Measurements from ENCODE around the gene PDIK1L.

The PDIK1L gene

GRCh38 chr1:26122988-26123973 lies 11.7 kb downstream of the PDIK1L start:
- no peak for DNase-seq (ENCODE audit: low spot score)

GRCh38 chr1:26124418-26125331 lies 13.1 kb downstream of the PDIK1L start:
- no peak for DNase-seq (ENCODE audit: low spot score)

- DNase-seq (ENCODE audit: low spot score): no peak
Observed at GRCh38 chr1:26125382-26125781, 13.8 kb downstream of the PDIK1L start.

DNA sequence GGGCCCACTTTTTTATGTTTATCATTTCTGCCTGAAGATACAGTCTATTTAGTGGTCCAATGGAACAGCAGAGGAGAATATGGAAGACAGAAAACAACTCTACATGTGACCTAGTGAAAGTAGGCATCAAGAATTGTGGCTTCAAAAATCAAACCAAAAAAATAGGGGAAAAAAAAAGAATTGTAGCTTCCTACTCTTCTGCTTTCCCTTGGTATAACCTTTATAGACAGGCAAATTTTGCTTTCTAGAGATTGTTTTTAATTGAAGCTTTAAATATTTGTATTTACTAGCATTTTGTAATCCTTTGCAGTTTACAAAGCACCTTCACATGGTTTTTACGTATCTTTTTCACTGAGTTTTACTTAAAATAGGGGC lies 14.3 kb downstream of the PDIK1L start:
- DNase-seq (ENCODE audit: low spot score): no peak

DNA sequence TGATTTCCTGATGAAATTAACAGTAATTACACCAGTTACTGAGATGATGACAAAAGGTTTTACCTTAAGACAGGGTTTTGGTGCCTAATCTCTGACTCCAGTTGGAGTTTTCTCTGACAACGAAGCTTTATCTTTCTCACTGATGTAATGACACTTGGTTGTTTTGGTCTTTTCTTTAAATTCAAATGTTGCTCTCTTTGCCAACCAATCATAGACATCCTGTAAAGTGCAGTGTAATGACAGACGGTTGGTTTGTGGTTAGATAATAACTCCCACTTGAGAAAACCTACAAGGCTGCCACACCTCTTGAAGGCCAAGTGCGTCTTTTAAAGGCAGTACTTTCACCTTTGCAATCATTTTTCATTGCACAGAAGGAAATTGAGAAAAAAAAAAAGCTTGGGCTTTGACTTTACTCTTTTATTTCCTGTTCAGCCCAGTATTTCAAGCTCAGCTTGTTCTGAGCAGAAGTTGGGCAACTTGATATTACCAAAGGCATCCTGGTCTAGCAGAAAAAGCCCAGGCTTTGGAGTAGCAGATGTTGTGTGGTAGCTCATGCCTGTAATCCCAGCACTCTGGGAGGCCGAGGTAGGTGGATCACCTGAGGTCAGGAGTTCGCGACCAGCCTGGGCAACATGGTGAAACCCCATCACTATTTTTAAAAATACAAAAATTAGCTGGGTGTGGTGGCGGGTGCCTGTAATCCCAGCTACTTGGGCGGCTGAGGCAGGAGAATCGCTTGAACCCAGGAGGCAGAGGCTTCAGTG lies 14.9 kb downstream of the PDIK1L start:
- no peak for DNase-seq (ENCODE audit: low spot score)

DNA sequence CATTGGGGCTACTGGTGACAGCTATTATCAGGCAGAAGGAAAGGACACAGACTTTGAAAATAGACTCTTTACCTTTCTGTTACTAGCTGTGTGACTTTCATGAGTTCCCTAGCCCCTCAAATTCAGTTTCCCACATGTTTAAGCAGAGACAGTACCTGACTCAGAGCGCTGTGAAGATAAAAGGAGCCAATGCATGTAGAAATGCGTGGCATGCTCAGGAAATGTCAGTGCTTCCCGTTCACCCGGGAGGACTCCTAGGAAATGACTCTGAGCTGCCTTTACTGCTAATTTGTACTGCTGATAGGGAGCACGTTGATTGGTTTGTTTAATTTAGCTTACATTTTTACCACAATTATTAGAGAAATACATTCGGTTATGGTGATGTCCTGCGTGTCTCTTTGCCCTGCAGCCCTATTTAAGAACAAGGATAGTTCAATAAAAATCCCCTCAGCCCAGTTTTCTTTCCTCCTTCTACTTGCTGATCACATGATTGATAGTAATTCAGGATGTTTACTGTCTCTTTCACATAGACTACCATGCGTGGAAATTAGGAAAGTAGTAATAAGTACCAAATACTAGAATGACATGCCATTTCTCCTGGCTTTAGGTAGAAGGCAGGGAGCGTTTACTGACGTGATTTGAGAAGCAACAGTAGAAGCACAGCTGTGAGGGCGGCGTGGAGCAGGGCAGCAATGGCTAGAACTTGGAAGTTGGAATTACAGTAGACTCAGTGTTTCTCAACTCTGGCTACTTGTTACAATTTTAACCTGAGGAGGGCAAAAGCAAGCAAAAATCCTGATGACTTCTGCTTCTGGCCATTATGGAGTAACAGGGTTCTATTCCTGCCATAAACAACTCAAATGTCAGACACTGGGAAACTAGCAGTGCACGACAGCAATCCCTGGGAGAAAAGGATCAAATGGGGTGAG lies 15.9 kb downstream of the PDIK1L start:
- DNase-seq (ENCODE audit: low spot score): no peak

DNA sequence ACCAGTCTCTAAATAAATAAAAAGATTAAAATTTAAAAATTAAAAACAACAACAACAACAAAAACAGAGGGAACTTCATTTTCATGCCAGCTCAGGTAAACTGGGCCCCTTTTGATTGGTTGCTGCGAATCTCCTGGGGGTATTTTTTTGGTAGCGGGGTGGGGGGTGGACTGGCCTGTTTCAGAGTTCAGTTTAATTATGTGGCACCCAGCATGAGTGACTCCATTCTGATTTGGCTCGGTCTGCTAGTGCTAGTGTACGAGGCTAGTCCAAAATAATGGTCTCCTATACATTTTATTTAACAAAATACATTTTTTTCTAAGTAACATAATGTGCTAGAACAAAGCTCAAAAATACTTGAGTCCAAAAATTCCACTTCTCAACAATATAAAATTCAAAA lies 18.2 kb downstream of the PDIK1L start:
- no peak for DNase-seq (ENCODE audit: low spot score)

DNA sequence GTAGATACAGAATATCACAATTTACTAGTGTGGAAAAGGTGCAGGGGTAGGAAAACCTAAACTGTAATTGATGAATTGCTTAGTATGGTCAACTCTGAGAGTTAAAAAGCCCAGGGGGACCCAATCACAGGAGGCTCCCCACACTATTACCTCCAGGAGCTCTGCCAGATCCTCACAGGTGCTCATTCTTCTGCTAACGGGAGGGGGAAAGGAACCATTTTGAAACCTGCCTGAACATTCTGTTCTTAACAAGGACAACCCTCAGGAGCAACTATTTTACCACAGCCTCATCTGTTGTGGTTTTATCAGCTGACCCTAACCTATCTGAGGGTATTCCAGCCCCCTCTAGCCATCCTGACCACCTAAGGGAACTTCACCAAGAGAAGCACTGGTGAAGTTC lies 19.1 kb downstream of the PDIK1L start:
- DNase-seq (ENCODE audit: low spot score): no peak

- DNase-seq (ENCODE audit: low spot score): no peak
Observed at GRCh38 chr1:26132128-26132833, 20.7 kb downstream of the PDIK1L start.

GRCh38 chr1:26132834-26133167 lies 21.2 kb downstream of the PDIK1L start:
- no peak for DNase-seq (ENCODE audit: low spot score)

DNA sequence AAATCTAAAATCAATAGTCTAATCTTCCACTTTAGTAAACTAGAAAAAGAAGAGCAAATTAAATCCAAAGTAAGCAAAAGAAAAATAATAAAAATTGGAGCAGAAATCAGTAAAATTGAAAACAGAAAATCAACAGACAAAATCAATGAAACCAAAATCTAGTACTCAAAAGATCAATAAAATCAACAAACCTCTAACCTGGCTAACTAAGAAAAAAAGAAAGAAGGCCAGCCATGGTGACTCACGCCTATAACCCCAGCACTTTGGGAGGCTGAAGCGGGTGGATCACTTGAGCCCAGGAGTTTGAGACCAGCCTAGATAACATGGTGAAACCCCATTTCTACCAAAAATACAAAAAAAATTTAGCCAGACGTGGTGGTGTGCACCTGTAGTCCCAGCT lies 22.8 kb downstream of the PDIK1L start:
- DNase-seq (ENCODE audit: low spot score): no peak

GRCh38 chr1:26138974-26139558 lies 27.4 kb downstream of the PDIK1L start:
- no peak for DNase-seq (ENCODE audit: low spot score)

GRCh38 chr1:26142159-26142558 lies 30.5 kb downstream of the PDIK1L start:
- no peak for DNase-seq (ENCODE audit: low spot score)

DNA sequence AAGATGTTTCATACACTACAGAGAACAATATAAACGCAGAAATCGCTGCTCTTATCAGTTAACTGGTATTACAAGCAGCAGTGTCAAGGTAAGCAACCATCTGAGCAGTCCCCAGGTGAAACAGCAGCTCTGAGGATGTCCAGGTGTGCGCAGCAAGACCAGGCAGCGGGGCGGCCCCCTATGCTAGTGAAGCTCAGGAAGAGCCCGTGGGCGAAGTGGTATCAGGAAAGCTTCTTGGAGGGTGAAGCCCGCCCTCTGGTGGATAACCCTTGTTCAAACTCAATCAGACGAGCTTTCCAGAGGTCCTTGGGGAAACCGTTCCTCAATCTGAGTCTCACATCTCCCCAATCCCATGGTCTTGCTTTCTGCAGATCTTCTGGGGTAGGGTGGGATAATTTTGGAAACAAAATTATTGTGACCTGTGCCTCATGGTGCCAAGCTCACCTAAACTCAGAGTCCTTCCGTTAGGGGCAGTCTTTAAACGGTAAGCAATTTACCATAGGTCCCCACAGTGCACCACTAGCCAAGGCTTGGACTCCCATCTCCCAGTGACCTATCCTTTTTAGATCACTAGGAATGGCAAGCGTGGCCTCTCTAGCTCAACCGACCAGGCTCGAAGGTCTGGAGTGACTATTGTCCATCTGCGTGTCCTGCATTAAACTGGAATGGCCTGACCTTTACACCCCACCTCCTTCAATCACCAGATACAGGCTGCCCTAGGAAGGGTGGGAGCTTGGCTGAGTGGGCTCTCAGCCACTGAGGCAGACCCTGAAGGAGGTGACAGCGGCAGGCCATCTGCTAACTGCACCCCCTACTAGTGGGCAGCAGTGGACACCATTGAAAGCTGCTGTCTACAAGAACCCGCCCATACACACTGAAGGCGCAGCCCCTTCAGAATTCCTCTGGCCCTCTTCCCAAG lies 33.7 kb downstream of the PDIK1L start:
- no peak for DNase-seq (ENCODE audit: low spot score)

GRCh38 chr1:26145960-26146294 lies 34.3 kb downstream of the PDIK1L start:
- no peak for DNase-seq (ENCODE audit: low spot score)

DNA sequence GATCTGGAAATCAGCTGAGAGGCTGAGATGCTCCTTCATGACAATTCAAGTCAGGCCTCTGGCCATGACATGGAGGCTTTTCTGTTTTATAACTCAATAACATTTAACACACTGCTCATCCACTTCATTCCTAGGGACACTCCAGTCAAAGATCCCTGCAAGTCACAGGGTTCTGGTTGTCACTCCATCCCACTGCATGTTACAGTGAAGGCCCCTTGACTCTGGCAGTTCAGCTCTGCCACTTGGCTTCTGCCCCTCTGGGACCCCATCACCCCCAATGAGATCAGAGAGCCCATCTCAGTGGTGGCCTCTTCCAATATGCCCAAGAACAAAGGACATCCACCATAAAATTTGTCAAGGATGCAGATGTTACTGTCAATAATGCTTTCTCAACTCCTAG lies 37.3 kb downstream of the PDIK1L start:
- no peak for DNase-seq (ENCODE audit: low spot score)

DNA sequence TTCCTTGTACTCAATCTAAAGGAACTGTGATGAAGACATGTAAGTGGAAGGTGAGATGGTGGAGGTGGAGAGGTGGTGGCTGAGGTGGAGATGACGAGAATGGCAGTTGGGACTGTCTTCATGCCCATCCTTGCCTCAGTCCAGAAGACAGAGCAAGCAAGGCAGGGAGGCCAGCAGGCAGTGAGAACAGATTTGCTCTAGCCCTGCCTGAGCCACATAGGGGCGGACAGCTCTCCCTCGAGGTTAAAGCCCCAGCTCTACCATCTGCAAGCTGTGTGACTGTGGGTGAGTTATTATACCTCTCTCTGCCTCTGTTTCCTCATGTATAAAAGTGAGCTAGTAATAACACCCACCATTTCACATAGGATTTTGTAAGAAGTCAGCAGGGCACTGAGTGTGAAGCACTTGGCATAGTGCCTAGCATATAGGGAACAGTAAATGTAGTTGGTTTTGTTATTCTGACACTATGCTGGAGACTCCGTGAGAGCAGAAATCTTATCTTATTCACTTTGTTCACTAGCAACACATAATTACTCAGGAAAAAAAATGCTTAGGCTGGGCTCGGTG lies 42.4 kb downstream of the PDIK1L start:
- DNase-seq (ENCODE audit: low spot score): no peak

DNA sequence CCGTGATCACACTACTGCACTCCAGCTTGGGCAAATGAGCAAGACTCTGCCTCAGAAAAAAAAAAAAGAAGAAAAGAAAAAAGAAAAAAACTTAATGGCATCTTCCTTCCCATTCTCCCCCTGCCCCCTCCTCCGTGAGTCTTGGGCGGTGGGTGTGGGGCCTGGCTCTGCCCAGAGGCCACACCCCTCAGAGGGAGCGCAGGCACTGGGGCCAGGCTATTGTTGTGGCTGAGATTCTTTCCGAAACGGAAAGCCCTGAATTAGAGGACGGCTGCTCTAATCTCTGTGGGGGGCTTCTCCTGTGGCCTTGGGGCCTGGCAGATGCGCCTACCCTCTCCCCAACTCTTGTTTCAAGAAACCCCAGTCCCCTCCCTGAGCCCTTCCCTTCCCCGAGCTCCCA lies 43.1 kb downstream of the PDIK1L start:
- DNase-seq (ENCODE audit: low spot score): no peak

Measured in left forelimb (tissue), 1 donor.